ENCODE results near the gene CASP2. TPM values are rescaled to one million over a fixed set of nuclear protein-coding genes. Genes with fewer than 3 reads are reported as not detected.

CASP2 gene
- polyA plus RNA-seq, 1 donor (not counting 4 experiments of a cell fraction or from before 2014, with no cell fraction given), result 12.8 TPM

DNA sequence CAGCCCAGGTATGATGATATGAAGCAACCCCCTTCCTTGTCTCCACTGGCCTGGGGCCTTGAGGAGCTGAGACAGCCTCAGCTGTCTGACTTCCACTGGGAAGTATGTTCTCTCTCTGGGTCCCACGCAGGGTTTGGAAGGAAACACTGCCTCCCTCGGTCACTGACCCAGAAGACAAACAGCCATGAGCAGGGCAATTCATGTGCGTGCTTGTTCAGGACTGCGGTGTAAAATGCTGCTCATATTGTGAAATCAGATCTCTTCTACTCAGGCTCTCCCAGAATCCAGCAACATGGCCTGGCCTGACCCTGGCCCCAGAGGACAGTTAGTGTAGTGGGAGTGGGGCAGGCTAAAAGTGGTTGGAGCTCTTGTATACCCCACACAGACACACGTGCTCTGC is 30.5 kb downstream of the CASP2 start:
- H3K9me1 ChIP-seq (ENCODE audit: control insufficient read depth, extremely low read depth, insufficient read depth, low read length), result no peaks in the 10 kb centered on the region
- H3K4me3 ChIP-seq (ENCODE audit: control insufficient read depth in 2 of 3, extremely low read depth in 1 of 3, insufficient read depth in 2 of 3, low read depth in 1 of 3, low read length in 3 of 3), result no peak overlapping the region
- no peaks in the 10 kb centered on the region for H3K36me3 ChIP-seq (ENCODE audit: control insufficient read depth in 2 of 2, extremely low read depth in 1 of 2, insufficient read depth in 2 of 2, low read length in 2 of 2)
- no peaks in the 10 kb centered on the region for H3K79me2 ChIP-seq (ENCODE audit: control insufficient read depth, insufficient read depth, low read length)
- no peak overlapping the region for H3K9ac ChIP-seq (ENCODE audit: control insufficient read depth, extremely low read depth, insufficient read depth, low read length)
- no peak overlapping the region for H2AFZ ChIP-seq (ENCODE audit: control insufficient read depth, low read length)
- H3K4me2 ChIP-seq (ENCODE audit: control insufficient read depth, extremely low read depth, insufficient read depth, low read depth, low read length), result peak overlapping the region; percentile 27
- H4K20me1 ChIP-seq (ENCODE audit: control insufficient read depth, extremely low read depth, insufficient read depth, low read length), result no peaks in the 10 kb centered on the region
- H3K27me3 ChIP-seq (ENCODE audit: control insufficient read depth, extremely low read depth, insufficient read depth, low read length), result no peaks in the 10 kb centered on the region
- FAIRE-seq (peak; percentile 84), DNase-seq (ENCODE audit: low read depth, low spot score) (peak; percentile 70)
- dilution Hi-C loops (cut with MboI; ENCODE audit: extremely low pct_ligation_motif_present, low sequenced_read_pairs), result no loop called here
- no peak overlapping the region for H3K27ac ChIP-seq (ENCODE audit: control insufficient read depth, insufficient read depth, low read length)
- peaks cover 13% of the 10 kb centered on the region for H3K4me1 ChIP-seq (ENCODE audit: control insufficient read depth, extremely low read depth, insufficient read depth, low read length)
- H3K9me3 ChIP-seq (ENCODE audit: control insufficient read depth, low read depth, low read length), result no peaks in the 10 kb centered on the region
- TF ChIP-seq EZH2 (IDR thresholded peaks at IDR 0.05; ENCODE audit: low read length) (no peak), CTCF (optimal IDR thresholded peaks at IDR 0.05 in 1 of 3, IDR thresholded peaks at IDR 0.05 in 1 of 3, conservative IDR thresholded peaks at IDR 0.05 in 1 of 3; ENCODE audit: extremely low read depth in 1 of 3, insufficient read depth in 2 of 3, low read length in 3 of 3) (peak; percentile 23 to 59 (median 48))

DNA sequence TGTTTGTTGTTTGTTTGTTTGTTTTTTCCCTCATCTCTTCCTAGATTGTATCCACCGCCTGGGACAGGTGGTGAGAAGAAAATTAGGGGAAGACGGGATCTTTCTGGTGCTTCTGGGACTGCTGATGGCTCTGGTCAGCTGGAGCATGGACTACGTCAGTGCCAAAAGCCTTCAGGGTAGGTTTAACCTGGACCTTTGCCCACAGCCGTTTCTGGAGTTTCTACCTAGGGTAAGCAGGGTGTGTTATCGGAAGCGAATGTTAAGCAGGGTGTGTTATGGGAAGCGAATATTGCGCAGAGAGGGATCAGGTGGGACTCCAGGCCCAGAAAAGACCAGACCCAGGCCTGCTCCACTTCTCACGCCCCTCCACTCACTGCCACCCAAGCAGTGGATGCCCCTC is 32.5 kb downstream of the CASP2 start:
- Histone ChIP-seq H3K4me1 (ENCODE audit: control insufficient read depth, extremely low read depth, insufficient read depth, low read length) (peaks cover 13% of the 10 kb centered on the region), H3K4me2 (ENCODE audit: control insufficient read depth, extremely low read depth, insufficient read depth, low read depth, low read length) (no peak overlapping the region), H4K20me1 (ENCODE audit: control insufficient read depth, extremely low read depth, insufficient read depth, low read length) (no peaks in the 10 kb centered on the region), H3K27ac (ENCODE audit: control insufficient read depth, insufficient read depth, low read length) (no peak overlapping the region), H3K27me3 (ENCODE audit: control insufficient read depth, extremely low read depth, insufficient read depth, low read length) (no peaks in the 10 kb centered on the region), H3K36me3 (ENCODE audit: control insufficient read depth in 2 of 2, extremely low read depth in 1 of 2, insufficient read depth in 2 of 2, low read length in 2 of 2) (no peaks in the 10 kb centered on the region), H2AFZ (ENCODE audit: control insufficient read depth, low read length) (no peak overlapping the region), H3K4me3 (ENCODE audit: control insufficient read depth in 2 of 3, extremely low read depth in 1 of 3, insufficient read depth in 2 of 3, low read depth in 1 of 3, low read length in 3 of 3) (no peak overlapping the region), H3K9ac (ENCODE audit: control insufficient read depth, extremely low read depth, insufficient read depth, low read length) (no peak overlapping the region), H3K9me3 (ENCODE audit: control insufficient read depth, low read depth, low read length) (no peaks in the 10 kb centered on the region), H3K79me2 (ENCODE audit: control insufficient read depth, insufficient read depth, low read length) (no peaks in the 10 kb centered on the region), H3K9me1 (ENCODE audit: control insufficient read depth, extremely low read depth, insufficient read depth, low read length) (no peaks in the 10 kb centered on the region)
- FAIRE-seq, result no peak
- dilution Hi-C loops (cut with MboI; ENCODE audit: extremely low pct_ligation_motif_present, low sequenced_read_pairs), result no loop called here
- DNase-seq (ENCODE audit: low read depth, low spot score), result no peak
- no peak for TF ChIP-seq CTCF (optimal IDR thresholded peaks at IDR 0.05 in 1 of 3, IDR thresholded peaks at IDR 0.05 in 1 of 3, conservative IDR thresholded peaks at IDR 0.05 in 1 of 3; ENCODE audit: extremely low read depth in 1 of 3, insufficient read depth in 2 of 3, low read length in 3 of 3)
- TF ChIP-seq EZH2 (IDR thresholded peaks at IDR 0.05; ENCODE audit: low read length), result no peak

Data from keratinocyte (primary cell).